Activated naive CD4-positive, alpha-beta T cell treated with anti-CD3 and anti-CD28 coated beads, Interleukin-2, amount 50 U/mL, for 24 hours (primary cell): ENCODE data around the gene TSN.
A peak's percentile ranks its signal among the peaks of the same experiment; 100 is the strongest.
"Not testable (repeated sequence)": the region's sequence is repeated elsewhere in the genome, so short reads cannot be mapped to it uniquely, and the experiment has no call there.

Source experiments
- H3K27ac Mint-ChIP-seq: one replicate; pipeline ENCODE4 v1.8.0; 2021; ENCODE audit warnings: mild to moderate bottlenecking, mixed read lengths
- H3K27me3 Mint-ChIP-seq: one replicate; pipeline ENCODE4 v1.8.0; 2021; ENCODE audit warnings: mixed read lengths
- H3K36me3 Mint-ChIP-seq: one replicate; pipeline ENCODE4 v1.8.0; 2021; ENCODE audit warnings: mixed read lengths
- H3K4me1 Mint-ChIP-seq: one replicate; pipeline ENCODE4 v1.8.0; 2021; ENCODE audit warnings: mixed read lengths
- H3K4me3 Mint-ChIP-seq: one replicate; pipeline ENCODE4 v1.8.0; 2021; ENCODE audit warnings: mild to moderate bottlenecking, mixed read lengths
- H3K9me3 Mint-ChIP-seq: one replicate; pipeline ENCODE4 v1.8.0; 2021; ENCODE audit warnings: mixed read lengths

TSN gene

GRCh38 chr2:121755237-121756111 lies at the start of gene TSN:
TSN (plus strand) TSS chr2:121755651; CDS start chr2:121755780, 129 bp downstream.
- Mint-ChIP-seq H3K27ac (peak within 1 kb of the TSS; percentile 90), H3K9me3 (no peaks in the 10 kb centered on the region), H3K4me1 (peaks cover 27% of the 10 kb centered on the region), H3K36me3 (peaks cover 3% of the 10 kb centered on the region), H3K4me3 (peak within 1 kb of the TSS; percentile 91), H3K27me3 (no peaks in the 10 kb centered on the region)

- Mint-ChIP-seq H3K4me3 (no peak overlapping the region), H3K36me3 (no peaks in the 10 kb centered on the region), H3K4me1 (peaks cover 1% of the 10 kb centered on the region), H3K9me3 (no peaks in the 10 kb centered on the region), H3K27me3 (no peaks in the 10 kb centered on the region), H3K27ac (no peak overlapping the region)
Measured at GRCh38 chr2:121705958-121706357, 49.5 kb upstream of the TSN start.

GRCh38 chr2:121707344-121707919 lies 48.0 kb upstream of the TSN start:
- H3K4me3 Mint-ChIP-seq: no peak overlapping the region
- H3K27ac Mint-ChIP-seq: no peak overlapping the region
- no peaks in the 10 kb centered on the region for H3K9me3 Mint-ChIP-seq
- no peaks in the 10 kb centered on the region for H3K27me3 Mint-ChIP-seq
- H3K4me1 Mint-ChIP-seq: no peaks in the 10 kb centered on the region
- H3K36me3 Mint-ChIP-seq: no peaks in the 10 kb centered on the region

- H3K9me3 Mint-ChIP-seq: no peaks in the 10 kb centered on the region
- no peaks in the 10 kb centered on the region for H3K27me3 Mint-ChIP-seq
- no peaks in the 10 kb centered on the region for H3K36me3 Mint-ChIP-seq
- no peak overlapping the region for H3K4me3 Mint-ChIP-seq
- H3K27ac Mint-ChIP-seq: no peak overlapping the region
- H3K4me1 Mint-ChIP-seq: no peaks in the 10 kb centered on the region
Measured at GRCh38 chr2:121707920-121708361, 47.5 kb upstream of the TSN start.

- no peak overlapping the region for H3K4me3 Mint-ChIP-seq
- H3K9me3 Mint-ChIP-seq: no peaks in the 10 kb centered on the region
Measured at GRCh38 chr2:121709776-121710469, 45.5 kb upstream of the TSN start.

GRCh38 chr2:121710470-121711170 lies 44.8 kb upstream of the TSN start:
- H3K4me1 Mint-ChIP-seq: no peaks in the 10 kb centered on the region
- H3K4me3 Mint-ChIP-seq: no peak overlapping the region
- no peaks in the 10 kb centered on the region for H3K36me3 Mint-ChIP-seq
- no peaks in the 10 kb centered on the region for H3K27me3 Mint-ChIP-seq
- no peak overlapping the region for H3K27ac Mint-ChIP-seq
- H3K9me3 Mint-ChIP-seq: no peaks in the 10 kb centered on the region

More at GRCh38 chr2:121709776-121710469, 45.5 kb upstream of the TSN start:
- H3K27me3 Mint-ChIP-seq: no peaks in the 10 kb centered on the region
- no peaks in the 10 kb centered on the region for H3K36me3 Mint-ChIP-seq
- H3K27ac Mint-ChIP-seq: no peak overlapping the region
- no peaks in the 10 kb centered on the region for H3K4me1 Mint-ChIP-seq

GRCh38 chr2:121711481-121711880 lies 44.0 kb upstream of the TSN start:
- not testable (repeated sequence) for H3K36me3 Mint-ChIP-seq, H3K9me3 Mint-ChIP-seq, H3K27me3 Mint-ChIP-seq, H3K27ac Mint-ChIP-seq, H3K4me1 Mint-ChIP-seq, H3K4me3 Mint-ChIP-seq

- Mint-ChIP-seq H3K27ac (no peak overlapping the region), H3K36me3 (no peaks in the 10 kb centered on the region), H3K4me3 (no peak overlapping the region), H3K27me3 (no peaks in the 10 kb centered on the region), H3K9me3 (no peaks in the 10 kb centered on the region), H3K4me1 (peaks cover 6% of the 10 kb centered on the region)
Measured at GRCh38 chr2:121716126-121716525, 39.3 kb upstream of the TSN start.

GRCh38 chr2:121717529-121717928 lies 37.9 kb upstream of the TSN start:
- H3K27me3 Mint-ChIP-seq: no peaks in the 10 kb centered on the region
- no peaks in the 10 kb centered on the region for H3K36me3 Mint-ChIP-seq
- no peak overlapping the region for H3K27ac Mint-ChIP-seq
- H3K4me3 Mint-ChIP-seq: no peak overlapping the region
- no peaks in the 10 kb centered on the region for H3K9me3 Mint-ChIP-seq
- H3K4me1 Mint-ChIP-seq: peaks cover 6% of the 10 kb centered on the region

GRCh38 chr2:121721926-121722325 lies 33.5 kb upstream of the TSN start:
- Mint-ChIP-seq H3K4me1 (peaks cover 6% of the 10 kb centered on the region), H3K27me3 (no peaks in the 10 kb centered on the region), H3K36me3 (peaks cover 1% of the 10 kb centered on the region), H3K27ac (peak overlapping the region; percentile 61), H3K9me3 (no peaks in the 10 kb centered on the region), H3K4me3 (no peak overlapping the region)

GRCh38 chr2:121722479-121722878 lies 33.0 kb upstream of the TSN start:
- H3K27me3 Mint-ChIP-seq: no peaks in the 10 kb centered on the region
- H3K4me1 Mint-ChIP-seq: peaks cover 10% of the 10 kb centered on the region
- peaks cover 5% of the 10 kb centered on the region for H3K36me3 Mint-ChIP-seq
- no peaks in the 10 kb centered on the region for H3K9me3 Mint-ChIP-seq
- peak overlapping the region; percentile 30 for H3K27ac Mint-ChIP-seq
- H3K4me3 Mint-ChIP-seq: no peak overlapping the region

GRCh38 chr2:121723316-121723715 lies 32.1 kb upstream of the TSN start:
- no peaks in the 10 kb centered on the region for H3K9me3 Mint-ChIP-seq
- peaks cover 16% of the 10 kb centered on the region for H3K4me1 Mint-ChIP-seq
- no peak overlapping the region for H3K4me3 Mint-ChIP-seq
- peak overlapping the region; percentile 23 for H3K27ac Mint-ChIP-seq
- H3K27me3 Mint-ChIP-seq: no peaks in the 10 kb centered on the region
- H3K36me3 Mint-ChIP-seq: peaks cover 9% of the 10 kb centered on the region

- Mint-ChIP-seq H3K36me3 (peaks cover 25% of the 10 kb centered on the region), H3K4me1 (peaks cover 38% of the 10 kb centered on the region), H3K4me3 (no peak overlapping the region), H3K27me3 (no peaks in the 10 kb centered on the region), H3K9me3 (no peaks in the 10 kb centered on the region), H3K27ac (no peak overlapping the region)
Measured at GRCh38 chr2:121727332-121727731, 28.1 kb upstream of the TSN start.

- Mint-ChIP-seq H3K4me3 (no peak overlapping the region), H3K27ac (peak overlapping the region; percentile 62), H3K4me1 (peaks cover 39% of the 10 kb centered on the region), H3K36me3 (peaks cover 25% of the 10 kb centered on the region), H3K9me3 (no peaks in the 10 kb centered on the region), H3K27me3 (no peaks in the 10 kb centered on the region)
Measured at GRCh38 chr2:121727950-121728349, 27.5 kb upstream of the TSN start.

- no peaks in the 10 kb centered on the region for H3K27me3 Mint-ChIP-seq
- H3K9me3 Mint-ChIP-seq: no peaks in the 10 kb centered on the region
- peak overlapping the region; percentile 58 for H3K4me3 Mint-ChIP-seq
- H3K4me1 Mint-ChIP-seq: peaks cover 60% of the 10 kb centered on the region
- peak overlapping the region; percentile 84 for H3K27ac Mint-ChIP-seq
- H3K36me3 Mint-ChIP-seq: peaks cover 34% of the 10 kb centered on the region
Measured at GRCh38 chr2:121731366-121731765, 24.1 kb upstream of the TSN start.
